ENCODE data around the gene UPK1A. TPM values are rescaled to one million over a fixed set of nuclear protein-coding genes. Genes with fewer than 3 reads are reported as not detected.
A peak's percentile ranks its signal among the peaks of the same experiment; 100 is the strongest.
"Not testable (repeated sequence)": the region's sequence is repeated elsewhere in the genome, so short reads cannot be mapped to it uniquely, and the experiment has no call there.

The UPK1A gene
- total RNA-seq, 1 donor from 2014 or later, result not detected

GRCh38 chr19:35644206-35644986 lies 21.9 kb upstream of the UPK1A start:
- DNase-seq (ENCODE audit: low read depth in 2 of 2), result peak; percentile 90 to 96

DNA sequence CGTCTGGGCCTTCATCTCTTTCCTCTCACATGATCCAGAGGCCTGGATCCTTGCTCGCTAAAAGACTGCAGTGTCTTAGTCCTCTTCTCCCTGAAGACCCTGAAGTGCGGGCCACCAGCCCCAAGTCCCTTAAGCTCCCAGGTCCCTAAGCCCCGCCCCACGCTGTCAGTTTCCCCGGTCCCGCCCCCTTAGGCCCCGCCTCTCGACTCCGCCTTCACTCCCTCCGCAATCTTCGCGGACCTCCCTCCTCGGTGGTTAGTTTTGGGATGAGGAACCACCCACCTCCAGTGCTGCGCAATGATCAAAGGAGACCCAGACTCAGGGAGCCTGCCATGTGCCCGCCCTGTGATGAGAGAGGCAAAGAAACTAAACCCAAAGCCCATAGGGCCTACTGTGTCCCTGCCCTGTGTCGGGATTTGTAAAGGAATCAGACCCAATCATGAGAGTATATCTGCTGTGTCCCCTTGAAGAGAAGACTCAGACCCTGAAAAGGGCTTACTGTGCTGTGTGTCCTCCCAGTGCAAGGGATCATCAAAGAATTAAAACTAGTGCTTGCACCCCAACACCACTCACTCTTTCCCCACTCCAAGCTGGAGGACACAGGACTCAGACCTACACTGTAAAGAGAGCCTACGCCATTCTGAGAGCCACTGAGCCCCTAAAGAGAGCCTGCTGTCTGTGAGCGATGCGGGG lies 21.2 kb upstream of the UPK1A start:
- peak; percentile 31 to 48 for DNase-seq (ENCODE audit: low read depth in 2 of 2)

- DNase-seq (ENCODE audit: low read depth in 2 of 2), result no peak
Measured at GRCh38 chr19:35645680-35646511, 20.4 kb upstream of the UPK1A start.

DNA sequence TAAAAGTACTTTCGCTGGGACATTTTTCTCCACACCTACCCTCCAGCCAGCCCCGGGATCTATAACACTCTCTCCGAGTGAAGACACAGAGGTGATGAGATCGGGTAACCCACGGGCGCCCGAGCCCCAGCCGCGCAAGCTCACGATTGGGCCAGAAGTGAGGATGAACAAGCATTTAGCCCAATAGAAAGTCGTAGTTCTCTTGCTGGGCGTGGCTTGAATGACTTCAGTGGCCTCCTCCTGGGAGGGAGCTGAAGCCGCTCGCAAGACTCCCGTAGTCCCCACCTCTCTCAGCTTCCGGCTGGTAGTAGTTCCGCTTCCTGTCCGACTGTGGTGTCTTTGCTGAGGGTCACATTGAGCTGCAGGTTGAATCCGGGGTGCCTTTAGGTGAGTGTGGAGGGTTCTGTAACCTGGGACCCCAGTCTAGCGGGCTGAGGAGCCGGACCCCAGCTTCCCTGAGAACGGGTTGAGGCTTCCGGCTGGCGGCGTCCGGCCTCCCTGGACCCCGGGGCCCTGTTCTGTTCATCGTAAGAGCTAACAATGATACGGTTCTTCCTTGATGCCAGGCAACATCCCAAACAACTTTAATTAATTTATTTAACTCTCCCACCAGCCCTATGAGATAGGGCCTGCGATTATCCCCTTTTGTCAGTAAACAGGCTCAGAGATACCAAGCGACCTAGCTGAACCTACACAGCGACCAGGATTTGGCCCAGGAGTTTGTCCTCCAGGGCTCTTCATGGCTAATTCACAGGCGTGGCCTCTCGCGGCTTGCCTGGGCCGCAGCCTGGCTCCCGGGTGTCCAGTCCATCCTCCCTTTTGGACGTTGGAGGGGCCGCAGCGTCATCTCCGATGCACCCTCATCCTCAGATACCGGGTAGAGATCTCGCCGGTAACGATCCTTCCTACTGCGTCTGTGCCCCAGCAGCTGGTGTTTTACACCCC lies 18.0 kb upstream of the UPK1A start, which contains the start of gene COX6B1:
Gene COX6B1 (plus strand): TSS at position 307 of the 945 bp plus-strand sequence. CDS start 2,921 bp downstream, outside the sequence.
- DNase-seq (ENCODE audit: low read depth in 2 of 2), result peak; percentile 93 to 97

DNA sequence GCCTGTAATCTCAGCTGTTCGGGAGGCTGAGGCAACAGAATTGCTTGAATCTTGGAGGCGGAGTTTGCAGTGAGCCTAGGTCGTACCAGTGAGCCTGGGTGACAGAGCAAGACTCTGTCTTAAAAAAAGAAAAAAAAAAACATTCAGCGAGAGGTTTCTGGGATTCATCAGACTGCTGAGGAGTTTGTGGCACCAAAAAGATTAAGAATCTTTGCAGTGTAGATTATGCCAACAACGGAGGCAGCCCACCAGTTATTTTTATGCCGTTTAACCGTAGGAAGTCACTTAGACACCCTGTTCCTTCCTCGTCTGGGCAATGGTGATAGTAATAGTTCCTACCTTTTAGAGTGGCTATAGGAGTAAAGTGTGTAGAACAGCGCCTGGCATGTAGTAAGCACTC lies 15.7 kb upstream of the UPK1A start:
- DNase-seq (ENCODE audit: low read depth in 2 of 2), result no peak

GRCh38 chr19:35654828-35655227 lies 11.5 kb upstream of the UPK1A start:
- DNase-seq (ENCODE audit: low read depth in 2 of 2), result not testable (repeated sequence)

GRCh38 chr19:35655600-35655999 lies 10.7 kb upstream of the UPK1A start:
- no peak for DNase-seq (ENCODE audit: low read depth in 2 of 2)

GRCh38 chr19:35656700-35657099 lies 9.6 kb upstream of the UPK1A start:
- DNase-seq (ENCODE audit: low read depth in 2 of 2), result no peak

DNA sequence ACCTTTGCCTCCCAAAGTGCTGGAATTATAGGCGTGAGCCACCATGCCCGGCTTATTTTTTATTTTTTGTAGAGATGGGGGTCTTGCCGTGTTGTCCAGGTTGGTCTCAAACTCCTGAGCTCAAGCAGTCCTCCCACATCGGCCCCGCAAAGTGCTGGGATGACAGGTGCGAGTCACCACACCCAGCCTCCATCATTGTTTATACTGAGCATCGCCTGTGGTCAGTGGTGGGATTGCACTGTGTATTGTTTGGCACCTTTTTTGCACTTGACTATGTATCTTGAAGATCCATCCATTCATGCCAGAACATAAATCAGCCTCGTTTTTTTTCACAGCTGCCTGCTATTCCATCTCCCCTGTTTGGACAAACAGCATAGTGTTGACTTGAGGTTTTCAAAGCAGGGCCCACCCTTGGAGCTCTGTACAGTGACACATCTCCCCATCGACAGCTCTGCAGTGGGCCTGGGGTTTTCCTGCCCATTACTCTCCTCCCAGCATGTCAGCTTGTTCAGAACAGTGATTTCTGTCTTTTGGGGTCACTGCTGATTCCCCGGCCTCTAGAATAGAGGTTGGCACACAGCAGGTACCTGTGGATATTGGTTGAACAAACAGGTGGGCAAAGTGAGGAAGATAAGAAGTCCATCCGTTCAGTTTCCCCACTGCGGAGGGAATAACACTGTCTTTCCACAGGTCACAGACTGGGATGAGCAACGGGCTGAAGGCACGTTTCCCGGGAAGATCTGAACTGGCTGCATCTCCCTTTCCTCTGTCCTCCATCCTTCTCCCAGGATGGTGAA lies 8.2 kb upstream of the UPK1A start:
- no peak for DNase-seq (ENCODE audit: low read depth in 2 of 2)

DNA sequence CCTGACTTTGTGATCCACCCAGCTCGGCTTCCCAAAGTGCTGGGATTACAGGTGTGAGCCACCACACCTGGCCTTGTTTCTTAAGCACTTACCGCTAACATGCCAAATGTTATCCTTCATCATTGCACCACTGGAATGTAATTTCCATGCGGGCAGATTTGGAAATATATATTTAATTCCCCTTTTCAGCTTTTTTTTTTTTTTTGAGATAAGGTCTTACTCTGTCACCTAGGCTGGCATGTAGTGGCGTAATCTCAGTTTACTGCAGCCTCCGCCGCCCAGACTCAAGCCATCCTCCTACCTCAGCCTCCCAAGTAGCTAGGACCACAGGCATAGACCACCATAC lies 4.3 kb upstream of the UPK1A start:
- no peak for DNase-seq (ENCODE audit: low read depth in 2 of 2)

DNA sequence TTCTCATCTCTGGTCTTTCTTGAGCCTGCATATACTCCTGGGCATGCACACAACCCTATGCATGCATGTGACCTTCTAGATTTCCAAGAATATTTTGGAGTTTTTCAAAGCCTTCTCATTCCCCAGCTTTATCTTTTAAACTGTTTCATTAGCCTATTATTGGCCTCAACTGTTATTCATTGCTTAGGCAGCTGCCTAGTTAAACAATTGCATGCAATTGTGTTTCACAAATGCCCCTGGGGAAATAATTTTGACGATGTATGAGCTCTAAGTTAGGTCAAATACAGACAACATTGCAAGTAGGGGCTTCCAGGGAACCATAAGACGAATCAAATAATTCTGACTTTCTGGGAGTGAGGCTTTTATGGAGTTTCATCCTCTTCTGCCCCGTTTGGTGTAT lies 2.3 kb upstream of the UPK1A start:
- no peak for DNase-seq (ENCODE audit: low read depth in 2 of 2)

DNA sequence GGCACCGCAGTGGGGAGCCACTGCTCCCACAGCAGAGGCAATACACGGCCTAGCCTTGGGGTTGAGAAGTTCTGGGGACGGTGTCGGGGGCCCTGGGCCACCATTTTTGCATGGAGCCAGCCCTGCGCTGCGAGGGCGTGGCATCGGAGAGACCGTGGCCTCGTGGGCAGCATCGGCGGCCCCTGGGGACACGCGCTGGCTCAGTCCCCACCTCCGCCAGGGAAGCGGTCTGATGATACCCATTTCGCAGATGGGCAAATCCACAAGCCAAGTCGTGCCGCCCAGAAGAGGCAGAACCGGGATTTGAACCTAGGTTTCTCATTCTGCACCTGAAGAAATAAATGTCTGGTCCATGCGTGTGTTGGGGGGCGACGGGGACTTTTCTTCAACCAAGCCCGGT lies 1.2 kb upstream of the UPK1A start:
- no peak for DNase-seq (ENCODE audit: low read depth in 2 of 2)

- DNase-seq (ENCODE audit: low read depth in 2 of 2), result no peak
Measured at GRCh38 chr19:35665604-35666003, 713 bp upstream of the UPK1A start.

- DNase-seq (ENCODE audit: low read depth in 2 of 2), result no peak
Measured at GRCh38 chr19:35669566-35669965, 3.2 kb downstream of the UPK1A start.

- DNase-seq (ENCODE audit: low read depth in 2 of 2), result no peak
Measured at GRCh38 chr19:35669974-35670373, 3.7 kb downstream of the UPK1A start.

DNA sequence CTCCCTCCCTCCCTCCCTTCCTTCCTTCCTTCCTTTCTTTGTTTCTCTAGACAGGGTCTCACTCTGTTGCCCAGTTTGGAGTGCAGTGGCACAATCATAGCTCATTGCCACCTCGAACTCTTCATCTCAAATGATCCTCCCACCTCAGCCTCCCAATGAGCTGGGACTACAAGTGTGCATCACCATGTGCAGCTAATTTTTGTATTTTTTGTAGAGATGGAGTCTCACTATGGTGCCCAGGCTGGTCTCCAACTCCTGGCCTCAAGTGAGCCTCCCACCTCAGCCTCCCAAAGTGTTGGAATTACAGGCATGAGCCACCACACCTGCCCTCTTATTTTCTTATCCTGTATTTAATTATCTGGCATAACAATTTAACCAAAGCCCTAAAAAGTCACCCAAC lies 4.4 kb downstream of the UPK1A start:
- no peak for DNase-seq (ENCODE audit: low read depth in 2 of 2)

GRCh38 chr19:35671818-35672217 lies 5.5 kb downstream of the UPK1A start:
- no peak for DNase-seq (ENCODE audit: low read depth in 2 of 2)

DNA sequence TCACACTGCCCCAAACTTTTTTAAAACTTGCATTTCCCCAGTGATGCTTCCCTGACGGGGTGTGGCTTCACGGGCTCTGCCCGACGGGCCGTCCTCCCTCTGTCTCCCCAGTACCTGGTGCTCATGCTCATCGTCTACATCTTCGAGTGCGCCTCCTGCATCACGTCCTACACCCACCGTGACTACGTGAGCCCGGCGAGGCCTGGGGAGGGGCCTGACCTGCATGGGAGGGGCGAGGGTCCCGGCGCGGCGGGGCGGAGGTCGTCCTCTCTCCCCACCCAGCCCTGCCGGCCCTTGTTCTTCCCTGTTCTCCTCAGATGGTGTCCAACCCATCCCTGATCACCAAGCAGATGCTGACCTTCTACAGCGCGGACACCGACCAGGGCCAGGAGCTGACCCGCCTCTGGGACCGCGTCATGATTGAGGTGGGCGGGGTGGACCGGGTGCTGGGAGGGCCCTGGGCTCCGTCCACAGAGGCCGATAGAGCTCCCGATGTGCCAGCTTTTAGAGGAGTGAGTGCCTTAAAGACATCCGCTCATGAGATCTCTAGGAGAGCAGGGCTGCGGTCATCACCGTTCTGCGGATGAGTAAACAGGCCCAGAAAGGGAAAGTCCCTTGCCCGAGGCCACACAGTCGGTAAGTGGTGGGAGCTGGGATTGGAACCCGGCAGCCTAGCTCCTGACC lies 6.9 kb downstream of the UPK1A start:
- peak; percentile 28 to 41 for DNase-seq (ENCODE audit: low read depth in 2 of 2)

GRCh38 chr19:35675589-35676140 lies 9.3 kb downstream of the UPK1A start:
- DNase-seq (ENCODE audit: low read depth in 2 of 2), result no peak

All from lung microvascular endothelial cell (primary cell).